Measurements from ENCODE around the gene RIC8B. TPM values are rescaled to one million over a fixed set of nuclear protein-coding genes. Genes with fewer than 3 reads are reported as not detected.

The RIC8B gene
- total and polyA plus RNA-seq, 2 of the 13 experiments (the other 11 are each of a cell fraction or from before 2014, with no cell fraction given): 5.1 to 7.5 TPM

DNA sequence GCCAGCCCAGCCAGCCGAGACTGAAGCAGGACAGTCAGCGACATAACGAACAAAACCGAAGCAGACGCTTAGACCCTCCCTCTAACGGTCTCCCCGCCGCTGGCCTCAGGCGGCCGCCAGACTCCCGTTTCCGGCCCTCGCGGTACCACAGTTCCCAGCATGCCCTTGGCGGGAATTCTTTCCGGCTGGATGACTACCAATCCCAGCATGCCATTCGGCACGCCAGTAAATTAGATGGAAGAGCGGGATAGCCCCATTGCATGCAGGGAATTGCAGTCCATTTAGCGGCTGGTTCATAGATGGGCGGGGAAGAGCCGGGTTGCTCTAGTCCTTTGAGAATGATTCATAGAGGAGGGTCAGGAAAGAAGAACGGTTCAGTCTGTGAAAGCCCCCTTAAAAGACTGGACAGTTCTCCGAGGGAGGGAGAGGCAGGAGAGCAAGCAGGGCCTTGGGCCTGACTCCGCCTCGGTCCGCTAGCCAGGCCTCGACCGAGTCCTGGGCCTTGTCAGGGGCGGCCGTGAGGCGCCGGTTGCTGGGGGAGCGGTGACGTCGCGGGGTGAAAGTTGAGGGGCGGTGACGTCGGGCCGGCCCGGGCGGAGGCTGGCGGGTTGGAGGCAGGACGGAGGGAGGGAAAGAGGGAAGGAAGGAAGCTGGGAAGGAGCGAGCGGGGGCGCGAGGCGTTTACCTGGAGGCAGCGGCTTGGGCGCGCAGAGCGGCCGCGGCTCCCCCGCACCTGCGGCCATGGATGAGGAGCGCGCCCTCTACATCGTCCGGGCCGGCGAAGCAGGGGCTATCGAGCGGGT is at the start of gene RIC8B (continued):
- TF ChIP-seq NCOA5 (CRISPR knock-in tag; IDR thresholded peaks at IDR 0.05) (no peak), ZNF230 (CRISPR knock-in tag; IDR thresholded peaks at IDR 0.05) (no peak; the same call in 1 of the 2 replicates), KLF6 (CRISPR knock-in tag; IDR thresholded peaks at IDR 0.05) (0 out of 2 replicates have a peak, but pooled peaks have one; percentile 44), NFKBIZ (CRISPR knock-in tag; IDR thresholded peaks at IDR 0.05) (peak; percentile 29; the same call in 1 of the 2 replicates), CHD2 (IDR thresholded peaks at IDR 0.05; ENCODE audit: low read depth, low read length) (peak; percentile 96), ZNF558 (CRISPR knock-in tag; IDR thresholded peaks at IDR 0.05; ENCODE audit: borderline replicate concordance) (0 out of 2 replicates have a peak, but pooled peaks have one; percentile 78), HNRNPK (IDR thresholded peaks at IDR 0.05; ENCODE audit: low read depth, low read length, poor library complexity, severe bottlenecking) (peak; percentile 97), ZFP37 (CRISPR knock-in tag; IDR thresholded peaks at IDR 0.05; ENCODE audit: borderline replicate concordance) (0 out of 2 replicates have a peak, but pooled peaks have one; percentile 46), CREM (IDR thresholded peaks at IDR 0.05) (peak; percentile 99), CREM (CRISPR knock-in tag; IDR thresholded peaks at IDR 0.05) (peak; percentile 71), XRCC5 (optimal IDR thresholded peaks at IDR 0.05; ENCODE audit: low read length) (peak; percentile 16), HOXA5 (CRISPR knock-in tag; IDR thresholded peaks at IDR 0.05) (no peak; the same call in 1 of the 2 replicates), ZBTB20 (CRISPR knock-in tag; IDR thresholded peaks at IDR 0.05; ENCODE audit: borderline replicate concordance, low read depth) (0 out of 2 replicates have a peak, but pooled peaks have one; percentile 18), ZNF530 (CRISPR knock-in tag; IDR thresholded peaks at IDR 0.05; ENCODE audit: low read depth) (no peak), ZNF232 (CRISPR knock-in tag; IDR thresholded peaks at IDR 0.05; ENCODE audit: borderline replicate concordance) (no peak), ZNF451 (CRISPR knock-in tag; IDR thresholded peaks at IDR 0.05) (no peak), NFATC3 (CRISPR knock-in tag; IDR thresholded peaks at IDR 0.05) (no peak), SRSF9 (IDR thresholded peaks at IDR 0.05; ENCODE audit: borderline replicate concordance, insufficient read depth, low read depth, low read length, poor library complexity, severe bottlenecking) (no peak), TBL1XR1 (IDR thresholded peaks at IDR 0.05; ENCODE audit: borderline replicate concordance, low read length, partially characterized antibody) (peak; percentile 58)
- TF ChIP-seq, protein P1, sequence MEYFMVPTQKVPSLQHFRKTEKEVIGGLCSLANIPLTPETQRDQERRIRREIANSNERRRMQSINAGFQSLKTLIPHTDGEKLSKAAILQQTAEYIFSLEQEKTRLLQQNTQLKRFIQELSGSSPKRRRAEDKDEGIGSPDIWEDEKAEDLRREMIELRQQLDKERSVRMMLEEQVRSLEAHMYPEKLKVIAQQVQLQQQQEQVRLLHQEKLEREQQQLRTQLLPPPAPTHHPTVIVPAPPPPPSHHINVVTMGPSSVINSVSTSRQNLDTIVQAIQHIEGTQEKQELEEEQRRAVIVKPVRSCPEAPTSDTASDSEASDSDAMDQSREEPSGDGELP (IDR thresholded peaks at IDR 0.05; ENCODE audit: borderline replicate concordance, low read depth): 0 out of 2 replicates have a peak, but pooled peaks have one; percentile 10
- TF ChIP-seq, protein P2, sequence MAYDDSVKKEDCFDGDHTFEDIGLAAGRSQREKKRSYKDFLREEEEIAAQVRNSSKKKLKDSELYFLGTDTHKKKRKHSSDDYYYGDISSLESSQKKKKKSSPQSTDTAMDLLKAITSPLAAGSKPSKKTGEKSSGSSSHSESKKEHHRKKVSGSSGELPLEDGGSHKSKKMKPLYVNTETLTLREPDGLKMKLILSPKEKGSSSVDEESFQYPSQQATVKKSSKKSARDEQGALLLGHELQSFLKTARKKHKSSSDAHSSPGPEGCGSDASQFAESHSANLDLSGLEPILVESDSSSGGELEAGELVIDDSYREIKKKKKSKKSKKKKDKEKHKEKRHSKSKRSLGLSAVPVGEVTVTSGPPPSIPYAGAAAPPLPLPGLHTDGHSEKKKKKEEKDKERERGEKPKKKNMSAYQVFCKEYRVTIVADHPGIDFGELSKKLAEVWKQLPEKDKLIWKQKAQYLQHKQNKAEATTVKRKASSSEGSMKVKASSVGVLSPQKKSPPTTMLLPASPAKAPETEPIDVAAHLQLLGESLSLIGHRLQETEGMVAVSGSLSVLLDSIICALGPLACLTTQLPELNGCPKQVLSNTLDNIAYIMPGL (CRISPR knock-in tag; IDR thresholded peaks at IDR 0.05; ENCODE audit: borderline replicate concordance in 1 of 2, low read depth in 1 of 2): peak; percentile 73 to 87; a peak in 3 of 4 replicates
- TF ChIP-seq, protein P3, sequence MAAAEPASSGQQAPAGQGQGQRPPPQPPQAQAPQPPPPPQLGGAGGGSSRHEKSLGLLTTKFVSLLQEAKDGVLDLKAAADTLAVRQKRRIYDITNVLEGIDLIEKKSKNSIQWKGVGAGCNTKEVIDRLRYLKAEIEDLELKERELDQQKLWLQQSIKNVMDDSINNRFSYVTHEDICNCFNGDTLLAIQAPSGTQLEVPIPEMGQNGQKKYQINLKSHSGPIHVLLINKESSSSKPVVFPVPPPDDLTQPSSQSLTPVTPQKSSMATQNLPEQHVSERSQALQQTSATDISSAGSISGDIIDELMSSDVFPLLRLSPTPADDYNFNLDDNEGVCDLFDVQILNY (CRISPR knock-in tag; conservative IDR thresholded peaks at IDR 0.05): peak; percentile 90
- TF ChIP-seq, protein P4, sequence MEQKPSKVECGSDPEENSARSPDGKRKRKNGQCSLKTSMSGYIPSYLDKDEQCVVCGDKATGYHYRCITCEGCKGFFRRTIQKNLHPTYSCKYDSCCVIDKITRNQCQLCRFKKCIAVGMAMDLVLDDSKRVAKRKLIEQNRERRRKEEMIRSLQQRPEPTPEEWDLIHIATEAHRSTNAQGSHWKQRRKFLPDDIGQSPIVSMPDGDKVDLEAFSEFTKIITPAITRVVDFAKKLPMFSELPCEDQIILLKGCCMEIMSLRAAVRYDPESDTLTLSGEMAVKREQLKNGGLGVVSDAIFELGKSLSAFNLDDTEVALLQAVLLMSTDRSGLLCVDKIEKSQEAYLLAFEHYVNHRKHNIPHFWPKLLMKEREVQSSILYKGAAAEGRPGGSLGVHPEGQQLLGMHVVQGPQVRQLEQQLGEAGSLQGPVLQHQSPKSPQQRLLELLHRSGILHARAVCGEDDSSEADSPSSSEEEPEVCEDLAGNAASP (CRISPR knock-in tag; IDR thresholded peaks at IDR 0.05; ENCODE audit: borderline replicate concordance): peak; percentile 55
- TF ChIP-seq, protein P5, sequence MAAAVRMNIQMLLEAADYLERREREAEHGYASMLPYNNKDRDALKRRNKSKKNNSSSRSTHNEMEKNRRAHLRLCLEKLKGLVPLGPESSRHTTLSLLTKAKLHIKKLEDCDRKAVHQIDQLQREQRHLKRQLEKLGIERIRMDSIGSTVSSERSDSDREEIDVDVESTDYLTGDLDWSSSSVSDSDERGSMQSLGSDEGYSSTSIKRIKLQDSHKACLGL (CRISPR knock-in tag; IDR thresholded peaks at IDR 0.05): peak; percentile 70; the same call in 1 of the 2 replicates

All from HepG2 (cell line).